ENCODE results near the gene IL3RA. TPM values are rescaled to one million over a fixed set of nuclear protein-coding genes. Genes with fewer than 3 reads are reported as not detected.

Gene IL3RA
- total RNA-seq, 1 experiment from 2014 or later: 0.26 TPM

DNA sequence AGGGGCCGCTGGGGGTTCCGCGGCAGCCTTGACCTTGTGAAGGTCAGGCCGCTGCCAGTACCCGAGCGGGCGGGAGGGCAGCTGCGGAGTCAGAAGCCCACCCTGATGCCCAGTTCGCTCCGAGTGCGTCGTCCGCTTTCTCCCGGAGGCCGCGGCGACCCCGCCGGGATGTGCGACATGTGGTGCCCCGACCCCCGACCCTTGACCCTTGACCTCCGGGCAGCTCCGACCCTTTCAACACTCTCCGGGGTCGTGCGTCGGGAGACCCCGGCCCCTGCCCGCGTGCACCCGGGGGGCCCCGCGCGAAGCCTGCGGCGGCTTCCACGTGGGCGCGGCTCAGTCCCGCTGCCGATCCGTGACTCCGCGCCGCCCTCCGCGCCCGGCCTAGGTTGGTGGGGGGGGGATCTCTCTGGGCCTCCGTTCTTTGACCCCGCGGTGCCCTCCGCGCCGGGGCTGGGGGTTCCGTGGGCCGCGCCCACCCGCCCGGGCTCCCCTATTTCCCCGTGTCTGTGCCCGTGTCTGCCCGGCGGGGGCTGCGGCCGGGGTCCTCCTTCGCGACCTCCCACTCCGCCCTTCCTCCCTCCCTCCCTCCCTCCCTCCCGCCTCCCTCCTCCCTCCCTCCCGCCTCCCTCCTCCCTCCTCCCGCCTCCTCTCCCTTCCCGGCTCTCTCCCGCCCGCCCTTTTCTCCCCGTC, 55.9 kb downstream of the IL3RA start (continued):
- TF ChIP-seq, protein P1, sequence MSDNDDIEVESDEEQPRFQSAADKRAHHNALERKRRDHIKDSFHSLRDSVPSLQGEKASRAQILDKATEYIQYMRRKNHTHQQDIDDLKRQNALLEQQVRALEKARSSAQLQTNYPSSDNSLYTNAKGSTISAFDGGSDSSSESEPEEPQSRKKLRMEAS (CRISPR knock-in tag; IDR thresholded peaks at IDR 0.05): peak; percentile 11; the same call in 1 of the 2 replicates
- no peak for TF ChIP-seq IRF2 (CRISPR knock-in tag; IDR thresholded peaks at IDR 0.05; ENCODE audit: borderline replicate concordance, low read depth)
- no peak for TF ChIP-seq NFYB (CRISPR knock-in tag; conservative IDR thresholded peaks at IDR 0.05; ENCODE audit: low read depth)
- peak; percentile 94 for TF ChIP-seq NR2C2 (CRISPR knock-in tag; IDR thresholded peaks at IDR 0.05)
- TF ChIP-seq SP1 (CRISPR knock-in tag; conservative IDR thresholded peaks at IDR 0.05): no peak; the same call in 1 of the 2 replicates
- TF ChIP-seq CTCF (IDR thresholded peaks at IDR 0.05): no peak
- TF ChIP-seq, protein P2, sequence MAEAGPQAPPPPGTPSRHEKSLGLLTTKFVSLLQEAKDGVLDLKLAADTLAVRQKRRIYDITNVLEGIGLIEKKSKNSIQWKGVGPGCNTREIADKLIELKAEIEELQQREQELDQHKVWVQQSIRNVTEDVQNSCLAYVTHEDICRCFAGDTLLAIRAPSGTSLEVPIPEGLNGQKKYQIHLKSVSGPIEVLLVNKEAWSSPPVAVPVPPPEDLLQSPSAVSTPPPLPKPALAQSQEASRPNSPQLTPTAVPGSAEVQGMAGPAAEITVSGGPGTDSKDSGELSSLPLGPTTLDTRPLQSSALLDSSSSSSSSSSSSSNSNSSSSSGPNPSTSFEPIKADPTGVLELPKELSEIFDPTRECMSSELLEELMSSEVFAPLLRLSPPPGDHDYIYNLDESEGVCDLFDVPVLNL (CRISPR knock-in tag; IDR thresholded peaks at IDR 0.05; ENCODE audit: borderline replicate concordance, low read depth): 0 out of 2 replicates have a peak, but pooled peaks have one; percentile 5
- TF ChIP-seq SOX15 (CRISPR knock-in tag; IDR thresholded peaks at IDR 0.05): no peak
- no peak for TF ChIP-seq ZNF532 (CRISPR knock-in tag; IDR thresholded peaks at IDR 0.05; ENCODE audit: borderline replicate concordance)
- peak; percentile 86; the same call in 1 of the 2 replicates for TF ChIP-seq NFATC4 (CRISPR knock-in tag; IDR thresholded peaks at IDR 0.05)
- TF ChIP-seq OVOL2 (CRISPR knock-in tag; IDR thresholded peaks at IDR 0.05; ENCODE audit: borderline replicate concordance): no peak
- peak; percentile 56; the same call in 1 of the 2 replicates for TF ChIP-seq PREB (CRISPR knock-in tag; IDR thresholded peaks at IDR 0.05; ENCODE audit: borderline replicate concordance)
- no peak for TF ChIP-seq ZNF425 (CRISPR knock-in tag; conservative IDR thresholded peaks at IDR 0.05)
- TF ChIP-seq, protein P3, sequence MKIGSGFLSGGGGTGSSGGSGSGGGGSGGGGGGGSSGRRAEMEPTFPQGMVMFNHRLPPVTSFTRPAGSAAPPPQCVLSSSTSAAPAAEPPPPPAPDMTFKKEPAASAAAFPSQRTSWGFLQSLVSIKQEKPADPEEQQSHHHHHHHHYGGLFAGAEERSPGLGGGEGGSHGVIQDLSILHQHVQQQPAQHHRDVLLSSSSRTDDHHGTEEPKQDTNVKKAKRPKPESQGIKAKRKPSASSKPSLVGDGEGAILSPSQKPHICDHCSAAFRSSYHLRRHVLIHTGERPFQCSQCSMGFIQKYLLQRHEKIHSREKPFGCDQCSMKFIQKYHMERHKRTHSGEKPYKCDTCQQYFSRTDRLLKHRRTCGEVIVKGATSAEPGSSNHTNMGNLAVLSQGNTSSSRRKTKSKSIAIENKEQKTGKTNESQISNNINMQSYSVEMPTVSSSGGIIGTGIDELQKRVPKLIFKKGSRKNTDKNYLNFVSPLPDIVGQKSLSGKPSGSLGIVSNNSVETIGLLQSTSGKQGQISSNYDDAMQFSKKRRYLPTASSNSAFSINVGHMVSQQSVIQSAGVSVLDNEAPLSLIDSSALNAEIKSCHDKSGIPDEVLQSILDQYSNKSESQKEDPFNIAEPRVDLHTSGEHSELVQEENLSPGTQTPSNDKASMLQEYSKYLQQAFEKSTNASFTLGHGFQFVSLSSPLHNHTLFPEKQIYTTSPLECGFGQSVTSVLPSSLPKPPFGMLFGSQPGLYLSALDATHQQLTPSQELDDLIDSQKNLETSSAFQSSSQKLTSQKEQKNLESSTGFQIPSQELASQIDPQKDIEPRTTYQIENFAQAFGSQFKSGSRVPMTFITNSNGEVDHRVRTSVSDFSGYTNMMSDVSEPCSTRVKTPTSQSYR (CRISPR knock-in tag; IDR thresholded peaks at IDR 0.05): 0 out of 2 replicates have a peak, but pooled peaks have one; percentile 43
- no peak; the same call in 1 of the 2 replicates for TF ChIP-seq E2F5 (CRISPR knock-in tag; IDR thresholded peaks at IDR 0.05)
- TF ChIP-seq, protein P4, sequence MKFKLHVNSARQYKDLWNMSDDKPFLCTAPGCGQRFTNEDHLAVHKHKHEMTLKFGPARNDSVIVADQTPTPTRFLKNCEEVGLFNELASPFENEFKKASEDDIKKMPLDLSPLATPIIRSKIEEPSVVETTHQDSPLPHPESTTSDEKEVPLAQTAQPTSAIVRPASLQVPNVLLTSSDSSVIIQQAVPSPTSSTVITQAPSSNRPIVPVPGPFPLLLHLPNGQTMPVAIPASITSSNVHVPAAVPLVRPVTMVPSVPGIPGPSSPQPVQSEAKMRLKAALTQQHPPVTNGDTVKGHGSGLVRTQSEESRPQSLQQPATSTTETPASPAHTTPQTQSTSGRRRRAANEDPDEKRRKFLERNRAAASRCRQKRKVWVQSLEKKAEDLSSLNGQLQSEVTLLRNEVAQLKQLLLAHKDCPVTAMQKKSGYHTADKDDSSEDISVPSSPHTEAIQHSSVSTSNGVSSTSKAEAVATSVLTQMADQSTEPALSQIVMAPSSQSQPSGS (CRISPR knock-in tag; IDR thresholded peaks at IDR 0.05; ENCODE audit: borderline replicate concordance, low read depth): no peak
- no peak for TF ChIP-seq CREB1 (CRISPR knock-in tag; IDR thresholded peaks at IDR 0.05)
- TF ChIP-seq ZNF671 (CRISPR knock-in tag; IDR thresholded peaks at IDR 0.05): peak; percentile 84; the same call in 1 of the 2 replicates
- TF ChIP-seq TP53 (CRISPR knock-in tag; IDR thresholded peaks at IDR 0.05): peak; percentile 38; the same call in 1 of the 2 replicates
- no peak for TF ChIP-seq JUN (CRISPR knock-in tag; IDR thresholded peaks at IDR 0.05)
- no peak for TF ChIP-seq RORB (CRISPR knock-in tag; IDR thresholded peaks at IDR 0.05)
- TF ChIP-seq MYBL2 (CRISPR knock-in tag; IDR thresholded peaks at IDR 0.05): peak; percentile 38; the same call in 1 of the 2 replicates
